Right cardiac atrium (tissue), 5 donors: ENCODE results near the gene EFCAB11. TPM values are rescaled to one million over a fixed set of nuclear protein-coding genes. Genes with fewer than 3 reads are reported as not detected.

Experiments
- ATAC-seq, 2 donors: fragments of 200-7000 bp; cut with Tn5 transposase; one replicate each; pipeline versions ENCODE4 v1.8.0 to v1.9.1; 2020; ENCODE audit warnings: moderate library complexity in 2 of 2, mild to moderate bottlenecking in 1 of 2
- DNase-seq, 3 donors: peaks; one replicate each; pipeline ENCODE4 v3.0.0-alpha.2; 2020
- H3K27ac ChIP-seq: one replicate; pipeline ENCODE4 v1.5.1; 2013; ENCODE audit warnings: mild to moderate bottlenecking, low read length, control low read depth, moderate library complexity
- H3K27me3 ChIP-seq: one replicate; pipeline ENCODE4 v1.6.1; 2013; ENCODE audit not compliant: control insufficient read depth, insufficient read depth
- H3K4me1 ChIP-seq: one replicate; pipeline ENCODE4 v1.6.1; 2013; ENCODE audit warnings: low read length; ENCODE audit not compliant: control insufficient read depth, insufficient read depth
- H3K4me3 ChIP-seq: one replicate; pipeline ENCODE4 v1.5.1; 2013; ENCODE audit warnings: low read length, control low read depth
- H3K9me3 ChIP-seq: one replicate; pipeline ENCODE4 v1.6.1; 2013; ENCODE audit warnings: low read length; ENCODE audit not compliant: control insufficient read depth
- WGBS: extraction: QIAGEN DNeasy Blood & Tissue Kit; methylation state at CpG from one replicate; pipeline ENCODE4 v1.1.7; 2013; 5-methylcytosine and 5-hydroxymethylcytosine counted together
- intact Hi-C, 4 donors: fragments of 100-400 bp; cut with DNase I; formaldehyde crosslinking; loops; one replicate each; pipeline versions ENCODE4 v1.11.0 to v1.14.0; 2022 to 2023
- polyA plus RNA-seq: library from polyadenylated mRNA; stranded (reverse); fragments of 200-250 nt; gene quantifications from one replicate; pipeline ENCODE4 v1.2.3, GENCODE V29; 2013
- total RNA-seq, 4 donors: library from RNA; stranded (reverse); fragmentation: NEBNext Ultra II Directional; extraction: Animal tissue kit (Norgen Biotek cat#: 25700); gene quantifications; one replicate each; pipeline ENCODE4 v1.2.1, GENCODE V29; 2021
- donor health status: healthy with polysubstance abuse.
- donor health status: DM: no; HTN: yes; CAD: no.
- donor health status: DM: no; HTN: no; CAD: no.
- donor health status: DM: no; HTN: yes; CAD: no; lungs with severe emphysema.
- donor health status: DM: yes; HTN: yes; CAD: no.

Gene EFCAB11
- total and polyA plus RNA-seq, 5 donors = 3.0 to 4.2 (median 4.2) TPM

GRCh38 chr14:89792489-89793366, 161.8 kb downstream of the EFCAB11 start:
- WGBS = 69% methylated on average over 12 of the region's 12 CpGs
- Histone ChIP-seq H3K9me3 (no peaks in the 10 kb centered on the region), H3K4me3 (no peak overlapping the region), H3K27me3 (no peaks in the 10 kb centered on the region), H3K4me1 (peaks cover 4% of the 10 kb centered on the region), H3K27ac (peak overlapping the region; percentile 73)
- DNase-seq (peak in 2 of 3 donors; percentile 35 to 42), ATAC-seq (peak; percentile 91 to 95)
- intact Hi-C loops = no loop called here

GRCh38 chr14:89787525-89787924, 167.0 kb downstream of the EFCAB11 start:
- DNase-seq (no peak), ATAC-seq (no peak)
- WGBS = 95% methylated on average over 4 of the region's 4 CpGs
- Histone ChIP-seq H3K27ac (no peak overlapping the region), H3K27me3 (no peaks in the 10 kb centered on the region), H3K4me1 (no peaks in the 10 kb centered on the region), H3K4me3 (no peak overlapping the region), H3K9me3 (no peaks in the 10 kb centered on the region)
- intact Hi-C loops = no loop called here

DNA sequence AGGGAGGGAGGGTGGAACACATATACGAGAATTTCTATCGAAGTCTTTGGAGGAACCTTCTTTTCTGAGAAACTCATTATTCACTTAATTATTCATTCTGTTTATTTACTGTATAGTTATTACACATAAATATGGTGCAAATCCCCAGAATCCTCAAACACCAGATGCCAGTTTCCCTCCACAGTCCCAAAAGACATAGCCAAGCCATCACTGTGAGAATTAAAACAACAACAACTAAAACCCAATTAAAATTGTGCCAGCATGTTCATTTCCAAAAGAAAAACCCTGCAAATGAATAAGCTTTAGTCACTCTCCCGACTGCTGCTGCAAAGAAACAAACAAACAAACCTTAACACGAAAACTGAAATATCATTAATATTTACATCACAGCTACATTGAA, 173.5 kb downstream of the EFCAB11 start:
- Histone ChIP-seq H3K27ac (no peak overlapping the region), H3K4me1 (no peaks in the 10 kb centered on the region), H3K9me3 (no peaks in the 10 kb centered on the region), H3K27me3 (no peaks in the 10 kb centered on the region), H3K4me3 (no peak overlapping the region)
- 90% methylated on average over 4 of the region's 4 CpGs for WGBS
- no peak for ATAC-seq
- intact Hi-C loops = no loop called here
- no peak for DNase-seq

DNA sequence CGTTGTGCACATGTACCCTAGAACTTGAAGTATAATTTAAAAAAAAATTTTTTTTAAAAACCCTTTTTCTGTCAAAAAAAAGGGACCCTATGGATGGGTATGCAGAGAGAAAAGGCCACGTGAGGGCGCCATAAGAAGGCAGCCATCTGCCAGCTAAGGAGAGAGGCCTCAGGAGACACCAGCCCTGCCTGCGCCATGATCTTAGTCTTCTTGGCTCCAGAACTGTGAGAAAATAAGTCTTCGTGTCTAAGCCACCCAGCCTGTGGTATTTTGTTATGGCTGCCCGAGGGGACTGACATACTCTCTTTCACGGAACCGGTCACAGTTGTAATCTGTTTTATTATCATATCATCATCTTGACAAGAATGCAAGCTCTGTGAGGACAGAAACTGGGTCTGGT, 174.8 kb downstream of the EFCAB11 start:
- H3K27ac ChIP-seq = no peak overlapping the region
- H3K27me3 ChIP-seq = no peaks in the 10 kb centered on the region
- H3K4me1 ChIP-seq = no peaks in the 10 kb centered on the region
- 72% methylated on average over 8 of the region's 8 CpGs for WGBS
- no peak overlapping the region for H3K4me3 ChIP-seq
- intact Hi-C loops = loop anchor here in 2 of 4 donors (10.0 kb wide), 2 partner anchors 735 to 745 kb away; no protein-coding TSS in a partner anchor
- H3K9me3 ChIP-seq = no peaks in the 10 kb centered on the region
- DNase-seq = no peak
- no peak for ATAC-seq

GRCh38 chr14:89775946-89776345, 178.6 kb downstream of the EFCAB11 start:
- 79% methylated on average over 3 of the region's 3 CpGs for WGBS
- Histone ChIP-seq H3K4me3 (no peak overlapping the region), H3K9me3 (no peaks in the 10 kb centered on the region), H3K27me3 (no peaks in the 10 kb centered on the region), H3K4me1 (no peaks in the 10 kb centered on the region), H3K27ac (no peak overlapping the region)
- intact Hi-C loops = loop anchor here in 2 of 4 donors (10.0 kb wide), 2 partner anchors 731 to 741 kb away; no protein-coding TSS in a partner anchor
- DNase-seq (no peak), ATAC-seq (no peak)

- Histone ChIP-seq H3K9me3 (no peaks in the 10 kb centered on the region), H3K4me3 (no peak overlapping the region), H3K27me3 (no peaks in the 10 kb centered on the region), H3K4me1 (no peaks in the 10 kb centered on the region), H3K27ac (no peak overlapping the region)
- no peak for DNase-seq
- 63% methylated on average over 7 of the region's 7 CpGs for WGBS
- intact Hi-C loops = loop anchor here in 2 of 4 donors (10.0 kb wide), 2 partner anchors 730 to 740 kb away; no protein-coding TSS in a partner anchor
- peak in 1 of 2 donors; percentile 46 for ATAC-seq
Observed at GRCh38 chr14:89775151-89775550, 179.4 kb downstream of the EFCAB11 start.

GRCh38 chr14:89773644-89774316, 180.8 kb downstream of the EFCAB11 start:
- DNase-seq (peak; percentile 26 to 64 (median 62)), ATAC-seq (peak in 1 of 2 donors; percentile 57)
- intact Hi-C loops = loop anchor here in 2 of 4 donors (10.0 kb wide), 2 partner anchors 729 to 739 kb away; no protein-coding TSS in a partner anchor

GRCh38 chr14:89773151-89773550, 181.4 kb downstream of the EFCAB11 start:
- H3K4me1 ChIP-seq = no peaks in the 10 kb centered on the region
- 86% methylated on average over 7 of the region's 7 CpGs for WGBS
- intact Hi-C loops = loop anchor here in 2 of 4 donors (10.0 kb wide), 2 partner anchors 728 to 738 kb away; no protein-coding TSS in a partner anchor
- H3K4me3 ChIP-seq = no peak overlapping the region
- DNase-seq (no peak), ATAC-seq (no peak)
- no peaks in the 10 kb centered on the region for H3K9me3 ChIP-seq
- H3K27ac ChIP-seq = no peak overlapping the region
- H3K27me3 ChIP-seq = no peaks in the 10 kb centered on the region

More at GRCh38 chr14:89773644-89774316, 180.8 kb downstream of the EFCAB11 start:
- no peaks in the 10 kb centered on the region for H3K9me3 ChIP-seq
- H3K4me1 ChIP-seq = no peaks in the 10 kb centered on the region
- H3K4me3 ChIP-seq = no peak overlapping the region
- 63% methylated on average over 12 of the region's 12 CpGs for WGBS
- H3K27ac ChIP-seq = no peak overlapping the region
- H3K27me3 ChIP-seq = no peaks in the 10 kb centered on the region

- intact Hi-C loops = loop anchor here in 2 of 4 donors (10.0 kb wide), 2 partner anchors 726 to 736 kb away; no protein-coding TSS in a partner anchor
- no peak overlapping the region for H3K27ac ChIP-seq
- no peaks in the 10 kb centered on the region for H3K27me3 ChIP-seq
- H3K4me1 ChIP-seq = no peaks in the 10 kb centered on the region
- WGBS = 45% methylated on average over 3 of the region's 3 CpGs
- no peak overlapping the region for H3K4me3 ChIP-seq
- ATAC-seq = no peak
- no peaks in the 10 kb centered on the region for H3K9me3 ChIP-seq
- no peak for DNase-seq
Observed at GRCh38 chr14:89771251-89771650, 183.3 kb downstream of the EFCAB11 start.

- Histone ChIP-seq H3K4me3 (no peak overlapping the region), H3K4me1 (no peaks in the 10 kb centered on the region), H3K27me3 (no peaks in the 10 kb centered on the region), H3K27ac (no peak overlapping the region), H3K9me3 (no peaks in the 10 kb centered on the region)
- 33% methylated on average over 4 of the region's 4 CpGs for WGBS
- intact Hi-C loops = loop anchor here in 1 of 4 donors (10.0 kb wide), 1 partner anchor 733 kb away; no protein-coding TSS in a partner anchor
- ATAC-seq (peak; percentile 47 to 73), DNase-seq (no peak)
Observed at GRCh38 chr14:89767861-89768268, 186.7 kb downstream of the EFCAB11 start.
